SK-N-SH treated with all-trans-retinoic acid at 6 μM for 48 hours (cell line): ENCODE data around the gene CTSK.

ENCODE experiments used
- ATAC-seq: fragments of 200-7000 bp; cut with Tn5 transposase; 3 replicates; pipeline ENCODE4 v1.9.1; 2020; ENCODE audit warnings: mild to moderate bottlenecking, moderate library complexity
- ARNTL ChIP-seq: fragments of 450-650 bp; formaldehyde crosslinking; IDR thresholded peaks from 2 replicates; pipeline ENCODE4 v1.5.0; 2020; ENCODE audit warnings: low read depth, mild to moderate bottlenecking, moderate library complexity, borderline replicate concordance
- BACH2 ChIP-seq: fragments of 250-450 bp; sonication (Bioruptor Pico); IDR thresholded peaks from 2 replicates; pipeline ENCODE4 v1.9.0; 2021; ENCODE audit warnings: mild to moderate bottlenecking, borderline replicate concordance
- CSDC2 ChIP-seq: fragments of 250-450 bp; sonication (Bioruptor Pico); IDR thresholded peaks from 2 replicates; pipeline ENCODE4 v1.5.0; 2020; ENCODE audit warnings: mild to moderate bottlenecking, moderate library complexity
- CSRNP3 ChIP-seq: fragments of 250-450 bp; sonication (Bioruptor Pico); IDR thresholded peaks from 2 replicates; pipeline ENCODE4 v1.5.1; 2021; ENCODE audit warnings: mild to moderate bottlenecking, moderate library complexity
- ESRRG ChIP-seq: fragments of 250-450 bp; sonication (Bioruptor Pico); IDR thresholded peaks from 2 replicates; pipeline ENCODE4 v1.6.1; 2021; ENCODE audit warnings: mild to moderate bottlenecking
- ISL1 ChIP-seq: fragments of 250-450 bp; sonication (Bioruptor Pico); IDR thresholded peaks from 2 replicates; pipeline ENCODE4 v2.1.2; 2022; ENCODE audit warnings: mild to moderate bottlenecking, moderate library complexity
- OSR1 ChIP-seq: fragments of 250-450 bp; sonication (Bioruptor Pico); IDR thresholded peaks from 2 replicates; pipeline ENCODE4 v1.8.0; 2022; ENCODE audit warnings: moderate library complexity, mild to moderate bottlenecking, inconsistent platforms
- PATZ1 ChIP-seq: fragments of 250-450 bp; sonication (Bioruptor Pico); IDR thresholded peaks from 2 replicates; pipeline ENCODE4 v1.8.0; 2020; ENCODE audit warnings: mild to moderate bottlenecking, moderate library complexity, borderline replicate concordance
- POU6F1 ChIP-seq: fragments of 250-450 bp; sonication (Bioruptor Pico); IDR thresholded peaks from 2 replicates; pipeline ENCODE4 v1.8.0; 2021; ENCODE audit warnings: low read depth, mild to moderate bottlenecking, moderate library complexity, borderline replicate concordance
- PPARA ChIP-seq: fragments of 250-450 bp; sonication (Bioruptor Pico); IDR thresholded peaks from 2 replicates; pipeline ENCODE4 v1.5.0; 2020; ENCODE audit warnings: mild to moderate bottlenecking, borderline replicate concordance
- SNAI2 ChIP-seq: fragments of 250-450 bp; sonication (Bioruptor Pico); IDR thresholded peaks from 2 replicates; pipeline ENCODE4 v1.5.0; 2020; ENCODE audit warnings: mild to moderate bottlenecking, moderate library complexity
- TOX ChIP-seq: fragments of 250-450 bp; sonication (Bioruptor Pico); IDR thresholded peaks from 2 replicates; pipeline ENCODE4 v1.8.0; 2021; ENCODE audit warnings: mild to moderate bottlenecking, moderate library complexity, borderline replicate concordance
- ZC3H10 ChIP-seq: fragments of 250-450 bp; sonication (Bioruptor Pico); IDR thresholded peaks from 2 replicates; pipeline ENCODE4 v1.5.1; 2021; ENCODE audit warnings: mild to moderate bottlenecking, moderate library complexity
- ZFP3 ChIP-seq: fragments of 250-450 bp; sonication (Bioruptor Pico); IDR thresholded peaks from 2 replicates; pipeline ENCODE4 v1.5.0; 2020; ENCODE audit warnings: mild to moderate bottlenecking, moderate library complexity
- ZFP30 ChIP-seq: fragments of 450-650 bp; formaldehyde crosslinking; IDR thresholded peaks from 2 replicates; pipeline ENCODE4 v1.5.0; 2022; ENCODE audit warnings: mild to moderate bottlenecking, moderate library complexity
- ZNF565 ChIP-seq: fragments of 450-650 bp; formaldehyde crosslinking; conservative IDR thresholded peaks from 2 replicates; pipeline ENCODE4 v1.5.0; 2020; ENCODE audit warnings: low read depth, mild to moderate bottlenecking, moderate library complexity
- ZNF70 ChIP-seq: fragments of 450-650 bp; formaldehyde crosslinking; IDR thresholded peaks from 2 replicates; pipeline ENCODE4 v1.5.0; 2020; ENCODE audit warnings: mild to moderate bottlenecking, moderate library complexity
- ZNF8 ChIP-seq: fragments of 450-650 bp; formaldehyde crosslinking; IDR thresholded peaks from 2 replicates; pipeline ENCODE4 v1.5.0; 2020; ENCODE audit warnings: mild to moderate bottlenecking, moderate library complexity
- TF ChIP-seq, protein P1 (sequence below): fragments of 250-450 bp; sonication (Bioruptor Pico); IDR thresholded peaks from 2 replicates; pipeline ENCODE4 v1.5.0; 2020; ENCODE audit warnings: mild to moderate bottlenecking, moderate library complexity

The CTSK gene

DNA sequence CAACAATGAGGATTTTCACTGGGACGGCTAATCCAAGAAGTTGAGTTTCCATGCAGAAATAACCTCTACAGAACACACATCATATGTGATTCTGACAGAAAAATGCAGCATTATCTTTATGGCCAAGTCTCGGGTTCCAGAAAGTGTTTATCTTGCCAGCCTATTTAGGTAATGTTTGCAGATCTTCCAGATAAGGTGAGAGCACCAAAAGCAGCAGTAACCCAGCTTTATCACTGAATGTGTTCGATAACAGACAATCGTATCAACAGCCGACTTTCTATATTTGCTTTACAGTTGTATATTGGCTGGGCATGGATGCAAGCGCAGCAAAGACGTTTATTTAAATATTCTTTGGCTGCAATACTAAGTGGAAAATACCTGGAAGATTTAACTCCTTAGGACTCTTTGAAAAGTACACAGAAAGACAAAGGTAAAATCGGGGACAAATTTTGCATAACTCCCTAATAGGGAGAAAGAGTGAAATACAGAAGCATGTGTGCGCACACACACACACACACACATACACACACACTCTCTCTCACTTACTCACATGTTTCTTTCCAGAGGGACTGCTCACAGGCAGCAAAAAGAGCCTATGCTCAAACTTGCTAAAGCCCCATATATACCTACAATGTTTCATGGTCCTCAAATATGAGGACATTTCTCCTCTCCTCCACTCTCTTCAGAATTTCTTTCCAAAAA lies 3.0 kb upstream of the CTSK start (continued):
- TF ChIP-seq ZNF565 (CRISPR knock-in tag): no peak
- no peak for TF ChIP-seq CSDC2 (CRISPR knock-in tag)

DNA sequence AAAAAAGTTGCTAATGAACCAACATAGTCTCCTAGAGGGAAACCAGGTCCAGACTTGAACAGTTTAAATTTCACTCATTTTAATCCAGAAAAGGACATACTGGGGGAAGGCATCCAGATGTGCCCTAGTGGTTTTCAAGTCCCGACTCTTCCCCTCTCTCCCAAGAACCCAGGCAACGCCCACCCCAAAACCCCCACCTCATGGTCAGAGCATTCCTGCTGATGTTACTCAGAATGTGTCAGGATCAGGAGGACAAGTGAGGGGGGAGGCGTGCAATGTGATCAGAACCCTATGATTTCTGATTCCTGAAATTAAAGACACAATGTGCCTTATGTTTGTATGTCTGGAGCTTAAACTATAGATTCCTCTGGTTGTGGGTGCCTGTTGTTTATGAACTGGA lies 1.6 kb upstream of the CTSK start:
- TF ChIP-seq CSRNP3 (CRISPR knock-in tag) (no peak), OSR1 (no peak), ZC3H10 (CRISPR knock-in tag) (no peak), BACH2 (CRISPR knock-in tag) (no peak), PATZ1 (no peak), CSDC2 (CRISPR knock-in tag) (no peak), ZNF70 (CRISPR knock-in tag) (no peak), ISL1 (CRISPR knock-in tag) (no peak), PPARA (CRISPR knock-in tag) (no peak), ARNTL (CRISPR knock-in tag) (no peak), ZFP30 (CRISPR knock-in tag) (no peak)
- TF ChIP-seq, protein P1, sequence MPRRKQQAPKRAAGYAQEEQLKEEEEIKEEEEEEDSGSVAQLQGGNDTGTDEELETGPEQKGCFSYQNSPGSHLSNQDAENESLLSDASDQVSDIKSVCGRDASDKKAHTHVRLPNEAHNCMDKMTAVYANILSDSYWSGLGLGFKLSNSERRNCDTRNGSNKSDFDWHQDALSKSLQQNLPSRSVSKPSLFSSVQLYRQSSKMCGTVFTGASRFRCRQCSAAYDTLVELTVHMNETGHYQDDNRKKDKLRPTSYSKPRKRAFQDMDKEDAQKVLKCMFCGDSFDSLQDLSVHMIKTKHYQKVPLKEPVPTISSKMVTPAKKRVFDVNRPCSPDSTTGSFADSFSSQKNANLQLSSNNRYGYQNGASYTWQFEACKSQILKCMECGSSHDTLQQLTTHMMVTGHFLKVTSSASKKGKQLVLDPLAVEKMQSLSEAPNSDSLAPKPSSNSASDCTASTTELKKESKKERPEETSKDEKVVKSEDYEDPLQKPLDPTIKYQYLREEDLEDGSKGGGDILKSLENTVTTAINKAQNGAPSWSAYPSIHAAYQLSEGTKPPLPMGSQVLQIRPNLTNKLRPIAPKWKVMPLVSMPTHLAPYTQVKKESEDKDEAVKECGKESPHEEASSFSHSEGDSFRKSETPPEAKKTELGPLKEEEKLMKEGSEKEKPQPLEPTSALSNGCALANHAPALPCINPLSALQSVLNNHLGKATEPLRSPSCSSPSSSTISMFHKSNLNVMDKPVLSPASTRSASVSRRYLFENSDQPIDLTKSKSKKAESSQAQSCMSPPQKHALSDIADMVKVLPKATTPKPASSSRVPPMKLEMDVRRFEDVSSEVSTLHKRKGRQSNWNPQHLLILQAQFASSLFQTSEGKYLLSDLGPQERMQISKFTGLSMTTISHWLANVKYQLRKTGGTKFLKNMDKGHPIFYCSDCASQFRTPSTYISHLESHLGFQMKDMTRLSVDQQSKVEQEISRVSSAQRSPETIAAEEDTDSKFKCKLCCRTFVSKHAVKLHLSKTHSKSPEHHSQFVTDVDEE (CRISPR knock-in tag): no peak
- no peak for ATAC-seq

DNA sequence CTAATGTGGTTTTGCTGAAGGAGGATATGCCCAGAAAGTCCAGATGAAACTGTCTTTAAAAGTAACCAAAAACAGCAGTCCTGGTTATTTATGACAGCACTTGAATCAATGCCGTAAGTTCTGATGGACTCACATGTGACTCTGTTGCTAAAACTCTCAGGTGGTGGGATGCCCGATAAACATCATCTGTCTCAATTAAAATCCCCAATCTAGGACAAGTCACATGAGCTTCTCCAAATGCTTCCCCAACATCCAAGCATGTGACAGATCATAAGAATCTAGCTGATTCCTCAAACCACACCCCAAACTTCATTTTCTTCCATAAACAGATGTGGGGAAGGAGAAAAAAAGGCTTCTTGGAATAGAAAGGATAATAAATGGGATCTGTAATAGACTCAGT lies 786 bp upstream of the CTSK start:
- TF ChIP-seq ISL1 (CRISPR knock-in tag) (no peak), ZNF565 (CRISPR knock-in tag) (no peak), ARNTL (CRISPR knock-in tag) (no peak), PPARA (CRISPR knock-in tag) (no peak), ZFP3 (CRISPR knock-in tag) (no peak), ESRRG (CRISPR knock-in tag) (no peak), OSR1 (no peak), CSRNP3 (CRISPR knock-in tag) (no peak), ZC3H10 (CRISPR knock-in tag) (no peak), TOX (CRISPR knock-in tag) (no peak), CSDC2 (CRISPR knock-in tag) (no peak)
- ATAC-seq: no peak

GRCh38 chr1:150807249-150808023 lies 624 bp downstream of the CTSK start:
- TF ChIP-seq POU6F1 (CRISPR knock-in tag): no peak
- no peak for TF ChIP-seq CSRNP3 (CRISPR knock-in tag)
- TF ChIP-seq ZFP3 (CRISPR knock-in tag): no peak
- TF ChIP-seq ZNF8 (CRISPR knock-in tag): no peak
- no peak for TF ChIP-seq SNAI2 (CRISPR knock-in tag)

More at GRCh38 chr1:150807249-150808023, 624 bp downstream of the CTSK start:
- ATAC-seq: peak; percentile 26; the same call in 2 of the 3 replicates
